Lower leg skin (tissue), 4 donors: Measurements from ENCODE around the gene PRSS38. TPM values are rescaled to one million over a fixed set of nuclear protein-coding genes. Genes with fewer than 3 reads are reported as not detected.
A peak's percentile ranks its signal among the peaks of the same experiment; 100 is the strongest.

Experiments used
- DNase-seq, 2 donors: peaks; one replicate each; pipeline ENCODE4 v3.0.0-alpha.2; 2019; ENCODE audit warnings: low spot score in 2 of 2
- H3K4me3 ChIP-seq: fragments of 200-600 bp; sonication (generic); 2 replicates; pipeline ENCODE4 v1.5.1; 2017; ENCODE audit warnings: mild to moderate bottlenecking, low read depth; ENCODE audit not compliant: poor library complexity, severe bottlenecking
- CTCF ChIP-seq, 3 donors: fragments of 450-650 bp; IDR thresholded peaks; one replicate each; pipeline ENCODE4 v1.5.1; 2016; ENCODE audit warnings: antibody characterized with exemption in 3 of 3, mild to moderate bottlenecking in 3 of 3, moderate library complexity in 2 of 3
- POLR2A ChIP-seq, 2 donors: fragments of 450-650 bp; IDR thresholded peaks; one replicate each; pipeline ENCODE4 v1.6.1; 2016 to 2017; ENCODE audit warnings: antibody characterized with exemption in 2 of 2, mild to moderate bottlenecking in 1 of 2, moderate library complexity in 1 of 2
- WGBS, 2 donors: methylation state at CpG; one replicate each; pipeline ENCODE4 v1.1.5; 2018; 5-methylcytosine and 5-hydroxymethylcytosine counted together
- intact Hi-C: fragments of 100-400 bp; cut with DNase I; formaldehyde crosslinking; loops from one replicate; pipeline ENCODE4 v1.15.0; 2023; ENCODE audit warnings: low total_unique reads
- total RNA-seq, 4 donors: library from RNA; depleted of rRNA; stranded (reverse); fragments of >200 nt; gene quantifications; one replicate each; pipeline ENCODE4 v1.1.0, GENCODE V29; 2016

Gene PRSS38
- total RNA-seq, 4 donors from 2014 or later: not detected

DNA sequence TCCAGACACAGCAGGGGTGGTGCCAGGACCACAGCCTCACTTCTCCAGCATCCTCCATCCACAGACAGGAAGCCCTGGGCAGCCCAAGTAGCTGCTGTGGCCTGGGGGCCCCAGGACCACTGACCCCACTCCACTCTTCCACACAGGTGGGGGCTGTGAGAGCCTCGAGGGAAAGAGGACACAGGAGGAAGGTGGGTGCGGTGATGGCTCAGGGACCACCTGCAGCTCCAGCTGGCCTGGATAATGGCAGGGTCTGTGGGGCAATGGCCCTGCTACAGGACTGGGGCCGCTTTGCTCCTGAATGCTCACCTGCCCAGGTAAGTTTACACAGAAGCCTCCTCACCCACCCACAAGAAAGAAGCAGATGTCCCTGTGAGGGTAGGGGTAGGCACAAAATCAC lies 18.3 kb upstream of the PRSS38 start:
- WGBS, 2 donors: 85 to 86% methylated on average over 3 of the region's 3 CpGs
- H3K4me3 ChIP-seq: no peak overlapping the region
- peak in 1 of 2 donors; percentile 53 for DNase-seq
- intact Hi-C loops: no loop called here
- TF ChIP-seq POLR2A (IDR thresholded peaks at IDR 0.05) (no peak), CTCF (IDR thresholded peaks at IDR 0.05) (no peak)

DNA sequence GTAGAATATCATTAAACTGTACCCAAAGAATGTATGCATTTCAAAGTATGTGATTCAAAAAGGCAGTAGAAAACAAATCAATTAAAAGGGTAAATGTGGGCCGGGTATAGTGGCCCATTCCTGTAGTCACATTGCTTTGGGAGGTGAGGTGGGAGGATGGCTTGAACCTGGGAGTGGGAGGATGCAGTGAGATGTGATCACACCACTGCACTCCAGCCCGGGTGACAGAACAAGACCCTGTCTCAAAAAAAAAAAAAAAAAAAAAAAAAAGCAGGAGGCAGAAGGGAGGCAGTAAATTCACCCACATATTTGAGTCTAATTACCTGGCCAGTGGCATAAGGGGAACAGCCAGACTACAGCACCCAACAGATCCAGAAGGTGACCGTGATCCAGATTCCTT lies 17.9 kb upstream of the PRSS38 start:
- TF ChIP-seq CTCF (IDR thresholded peaks at IDR 0.05): no peak
- TF ChIP-seq POLR2A (IDR thresholded peaks at IDR 0.05): no peak
- no peak for DNase-seq
- intact Hi-C loops: no loop called here
- WGBS, 2 donors: 84 to 85% methylated on average over 3 of the region's 3 CpGs
- no peak overlapping the region for H3K4me3 ChIP-seq

DNA sequence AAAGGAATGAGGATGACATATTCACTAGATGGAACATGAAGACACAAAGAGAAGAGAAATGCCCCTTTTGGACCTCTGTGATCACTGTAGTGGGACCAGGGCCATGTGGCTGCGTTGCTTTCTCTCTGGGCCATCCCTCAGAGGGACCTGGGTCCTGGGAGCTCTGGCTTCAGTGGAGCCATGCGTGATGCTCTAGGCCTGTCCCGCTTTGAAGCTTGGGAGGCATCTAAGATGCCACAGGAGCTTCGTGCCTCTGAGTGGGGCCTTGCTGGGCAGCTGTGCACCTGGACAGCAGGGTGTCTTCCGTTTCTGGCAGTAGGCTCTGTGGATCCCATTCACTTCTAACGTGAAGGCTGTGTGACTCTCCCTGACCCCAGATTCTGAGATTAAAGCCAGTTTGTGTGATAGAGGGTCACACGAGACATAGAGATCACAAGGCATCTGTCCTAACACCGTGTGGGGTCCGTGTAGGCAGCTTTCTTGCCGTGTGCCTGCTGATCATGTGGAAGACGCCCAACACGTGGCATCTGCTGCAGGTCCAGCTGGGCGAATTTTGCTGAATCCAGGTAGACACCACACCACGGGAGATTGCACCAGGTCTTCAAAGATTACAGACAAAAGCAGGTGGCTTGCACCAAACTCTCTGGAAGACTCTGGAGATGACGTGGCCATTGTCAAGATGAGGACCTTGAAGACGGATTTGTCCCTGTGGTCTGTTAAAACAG lies 17.2 kb upstream of the PRSS38 start:
- DNase-seq: peak in 1 of 2 donors; percentile 70
- intact Hi-C loops: no loop called here
- 77 to 85% methylated on average over 16 of the region's 16 CpGs for WGBS, 2 donors

DNA sequence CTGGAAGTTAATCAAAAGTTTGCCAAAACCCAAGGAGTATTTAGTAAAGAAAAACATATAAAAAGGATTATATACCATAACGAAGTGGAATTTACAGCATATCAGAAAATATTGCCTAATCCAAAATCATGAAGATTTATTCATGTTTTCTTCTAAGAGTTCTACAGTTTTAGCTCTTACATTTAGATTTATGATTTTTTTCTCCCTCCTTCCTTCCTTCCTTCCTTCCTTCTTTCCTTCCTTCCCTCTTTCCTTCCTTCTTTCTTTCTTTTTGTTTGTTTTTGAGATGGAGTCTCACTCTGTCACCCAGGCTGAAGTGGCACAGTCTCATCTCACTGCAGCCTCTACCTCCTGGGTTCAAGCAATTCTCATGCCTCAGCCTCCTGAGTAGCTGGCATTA lies 15.7 kb upstream of the PRSS38 start:
- intact Hi-C loops: no loop called here
- no peak overlapping the region for H3K4me3 ChIP-seq
- TF ChIP-seq POLR2A (IDR thresholded peaks at IDR 0.05) (no peak), CTCF (IDR thresholded peaks at IDR 0.05) (no peak)
- no peak for DNase-seq
- 86 to 91% methylated on average over 1 of the region's 1 CpG for WGBS, 2 donors

More for the DNA sequence above, 17.2 kb upstream of the PRSS38 start:
- no peak overlapping the region for H3K4me3 ChIP-seq
- no peak for TF ChIP-seq POLR2A (IDR thresholded peaks at IDR 0.05)
- no peak for TF ChIP-seq CTCF (IDR thresholded peaks at IDR 0.05)

DNA sequence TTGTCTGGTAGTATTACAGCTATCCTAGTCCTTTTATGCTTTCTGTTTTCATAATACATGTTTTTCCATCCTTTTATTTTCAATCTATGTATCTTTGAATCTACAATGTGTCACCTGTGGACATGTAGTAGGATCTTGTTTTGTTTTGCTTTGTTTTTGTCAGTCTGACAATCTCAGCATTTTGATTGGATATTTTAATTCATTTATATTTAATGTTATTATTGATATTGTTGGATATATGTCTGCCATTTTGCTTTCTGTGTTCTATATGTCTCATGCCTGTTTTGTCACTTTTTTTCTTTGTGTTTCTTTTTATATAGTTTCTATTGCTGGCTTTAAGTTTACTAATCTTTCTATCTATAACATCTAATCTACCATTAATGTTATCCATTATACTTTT lies 11.5 kb upstream of the PRSS38 start:
- intact Hi-C loops: no loop called here
- TF ChIP-seq CTCF (IDR thresholded peaks at IDR 0.05) (no peak), POLR2A (IDR thresholded peaks at IDR 0.05) (no peak)
- H3K4me3 ChIP-seq: no peak overlapping the region
- no peak for DNase-seq
